HG03045 (cell line): ENCODE results near the gene TMEM115.

ENCODE experiments used
- ATAC-seq: cut with Tn5 transposase; IDR thresholded peaks from one replicate; pipeline ENCODE4 v1.9.1; 2021; ENCODE audit warnings: mild to moderate bottlenecking, moderate library complexity; ENCODE audit not compliant: unreplicated experiment

Gene TMEM115

GRCh38 chr3:50353245-50354004 is 5.9 kb downstream of the TMEM115 start:
- no peak for ATAC-seq

GRCh38 chr3:50352781-50353180 is 6.5 kb downstream of the TMEM115 start:
- no peak for ATAC-seq

- ATAC-seq = no peak
Observed at GRCh38 chr3:50351323-50351697, 8.0 kb downstream of the TMEM115 start.

- peak; percentile 89 for ATAC-seq
Observed at GRCh38 chr3:50350527-50351322, 8.6 kb downstream of the TMEM115 start, which contains the start of the genes CYB561D2 and NPRL2. TSS of gene CYB561D2 (plus strand) at chr3:50350862. CDS start at chr3:50351434, 572 bp downstream. TSS of gene NPRL2 (minus strand) at chr3:50350775. CDS start at chr3:50350652, 123 bp downstream.

- no peak for ATAC-seq
Observed at GRCh38 chr3:50350213-50350526, 9.2 kb downstream of the TMEM115 start.

- ATAC-seq = no peak
Observed at GRCh38 chr3:50347187-50347813, 12.0 kb downstream of the TMEM115 start.

- no peak for ATAC-seq
Observed at GRCh38 chr3:50345586-50346234, 13.6 kb downstream of the TMEM115 start, which contains the start of gene ZMYND10. TSS of gene ZMYND10 (minus strand) at chr3:50345732. CDS start at chr3:50345579, 153 bp downstream.

GRCh38 chr3:50345008-50345407 is 14.3 kb downstream of the TMEM115 start:
- no peak for ATAC-seq

- no peak for ATAC-seq
Observed at GRCh38 chr3:50342813-50343633, 16.3 kb downstream of the TMEM115 start.

GRCh38 chr3:50341996-50342650 is 17.2 kb downstream of the TMEM115 start:
- no peak for ATAC-seq

GRCh38 chr3:50341537-50341936 is 17.8 kb downstream of the TMEM115 start:
- no peak for ATAC-seq

GRCh38 chr3:50340448-50341329 is 18.6 kb downstream of the TMEM115 start, which contains the start of gene RASSF1:
TSS of gene RASSF1 (minus strand) at chr3:50340836. CDS start at chr3:50340805, 31 bp downstream.
- no peak for ATAC-seq

GRCh38 chr3:50340147-50340447 is 19.2 kb downstream of the TMEM115 start:
- no peak for ATAC-seq

- ATAC-seq = no peak
Observed at GRCh38 chr3:50339485-50340146, 19.7 kb downstream of the TMEM115 start.

GRCh38 chr3:50338965-50339364 is 20.4 kb downstream of the TMEM115 start:
- no peak for ATAC-seq

- ATAC-seq = peak; percentile 79
Observed at GRCh38 chr3:50337175-50337861, 22.0 kb downstream of the TMEM115 start.

GRCh38 chr3:50336452-50337174 is 22.7 kb downstream of the TMEM115 start:
- peak; percentile 40 for ATAC-seq
